HepG2 (cell line): ENCODE results near the gene ANKRD42. TPM values are rescaled to one million over a fixed set of nuclear protein-coding genes. Genes with fewer than 3 reads are reported as not detected.

Source experiments
- AGO2 ChIP-seq: fragments of 200-400 bp; formaldehyde crosslinking; optimal IDR thresholded peaks from 2 replicates; pipeline ENCODE3; 2017; ENCODE audit warnings: mild to moderate bottlenecking, low read depth, low read length, moderate library complexity
- BHLHE40 ChIP-seq: IDR thresholded peaks from 2 replicates; pipeline ENCODE4 v1.6.1; 2011; ENCODE audit warnings: low read length, improper control_type of control experiment
- MED1 ChIP-seq: sonication (generic); formaldehyde crosslinking; IDR thresholded peaks from 2 replicates; pipeline ENCODE4 v1.4.0; 2020; ENCODE audit warnings: missing genetic modification reagents
- SETDB1 ChIP-seq: sonication (generic); formaldehyde crosslinking; IDR thresholded peaks from 2 replicates; pipeline ENCODE4 v1.5.1; 2020; ENCODE audit warnings: missing genetic modification reagents, mild to moderate bottlenecking, borderline replicate concordance
- SP5 ChIP-seq: IDR thresholded peaks from 2 replicates; pipeline ENCODE4 v1.6.1; 2016; ENCODE audit warnings: low read depth, borderline replicate concordance
- ZFP36L1 ChIP-seq: sonication (generic); formaldehyde crosslinking; IDR thresholded peaks from 2 replicates; pipeline ENCODE4 v1.8.0; 2022; ENCODE audit warnings: mild to moderate bottlenecking, missing genetic modification reagents, moderate library complexity
- ZKSCAN8 ChIP-seq: IDR thresholded peaks from 2 replicates; pipeline ENCODE4 v1.6.1; 2016; ENCODE audit warnings: borderline replicate concordance, missing genetic modification reagents, missing compliant biosample characterization
- ZNF33B ChIP-seq: sonication (generic); formaldehyde crosslinking; IDR thresholded peaks from 2 replicates; pipeline ENCODE4 v1.5.1; 2020; ENCODE audit warnings: mild to moderate bottlenecking, missing genetic modification reagents
- ZNF354B ChIP-seq: sonication (generic); formaldehyde crosslinking; IDR thresholded peaks from 2 replicates; pipeline ENCODE4 v1.8.0; 2022; ENCODE audit warnings: mild to moderate bottlenecking, missing genetic modification reagents
- ZNF556 ChIP-seq: sonication (generic); formaldehyde crosslinking; IDR thresholded peaks from 2 replicates; pipeline ENCODE4 v1.4.0; 2020; ENCODE audit warnings: mild to moderate bottlenecking, missing genetic modification reagents, borderline replicate concordance
- ZNF607 ChIP-seq: sonication (generic); formaldehyde crosslinking; IDR thresholded peaks from 2 replicates; pipeline ENCODE4 v1.5.1; 2020; ENCODE audit warnings: missing genetic modification reagents, mild to moderate bottlenecking, borderline replicate concordance
- polyA plus RNA-seq, 8 experiments: library from polyadenylated mRNA; depleted of rRNA in 3 of 8; stranded (reverse) in 7 of 8; unstranded in 1 of 8; fragments of >200 nt; fragmentation: Illumina TruSeq in 4 of 8; extraction: Trizol in 4 of 8; gene quantifications; 2 replicates each; pipeline versions ENCODE4 v1.2.1 to v1.2.3, GENCODE V29; 2011 to 2016; ENCODE audit warnings: low read depth in 4 of 8, missing spikeins in 1 of 8, mixed read lengths in 1 of 8; ENCODE audit not compliant: insufficient read depth in 1 of 8
- total RNA-seq, 5 experiments: library from RNA; depleted of rRNA; stranded (reverse); fragments of >200 nt; fragmentation: Illumina TruSeq; extraction: Trizol; gene quantifications; 2 replicates each; pipeline ENCODE4 v1.2.3, GENCODE V29; 2016; ENCODE audit warnings: low read depth in 1 of 5
- TF ChIP-seq, protein P1 (sequence below), 2 experiments: sonication (generic) in 1 of 2; formaldehyde crosslinking in 1 of 2; IDR thresholded peaks; 2 replicates each; pipeline versions ENCODE4 v1.6.1 to v1.9.0; 2014 to 2022; ENCODE audit warnings: antibody characterized with exemption in 1 of 2, borderline replicate concordance in 1 of 2, inconsistent platforms in 1 of 2, low read depth in 1 of 2, missing genetic modification reagents in 1 of 2
- TF ChIP-seq, protein P2 (sequence below): sonication (generic); formaldehyde crosslinking; IDR thresholded peaks from 2 replicates; pipeline ENCODE4 v1.9.0; 2022; ENCODE audit warnings: missing genetic modification reagents, mild to moderate bottlenecking, borderline replicate concordance
- TF ChIP-seq, protein P3 (sequence below): IDR thresholded peaks from 2 replicates; pipeline ENCODE4 v1.6.1; 2016; ENCODE audit warnings: low read depth, control low read depth
- TF ChIP-seq, protein P4 (sequence below): fragments of 450-650 bp; IDR thresholded peaks from 2 replicates; pipeline ENCODE4 v1.6.1; 2016

ANKRD42 gene
- total and polyA plus RNA-seq, 2 of the 13 experiments (the other 11 are each of a cell fraction or from before 2014, with no cell fraction given): 2.2 to 3.7 TPM

DNA sequence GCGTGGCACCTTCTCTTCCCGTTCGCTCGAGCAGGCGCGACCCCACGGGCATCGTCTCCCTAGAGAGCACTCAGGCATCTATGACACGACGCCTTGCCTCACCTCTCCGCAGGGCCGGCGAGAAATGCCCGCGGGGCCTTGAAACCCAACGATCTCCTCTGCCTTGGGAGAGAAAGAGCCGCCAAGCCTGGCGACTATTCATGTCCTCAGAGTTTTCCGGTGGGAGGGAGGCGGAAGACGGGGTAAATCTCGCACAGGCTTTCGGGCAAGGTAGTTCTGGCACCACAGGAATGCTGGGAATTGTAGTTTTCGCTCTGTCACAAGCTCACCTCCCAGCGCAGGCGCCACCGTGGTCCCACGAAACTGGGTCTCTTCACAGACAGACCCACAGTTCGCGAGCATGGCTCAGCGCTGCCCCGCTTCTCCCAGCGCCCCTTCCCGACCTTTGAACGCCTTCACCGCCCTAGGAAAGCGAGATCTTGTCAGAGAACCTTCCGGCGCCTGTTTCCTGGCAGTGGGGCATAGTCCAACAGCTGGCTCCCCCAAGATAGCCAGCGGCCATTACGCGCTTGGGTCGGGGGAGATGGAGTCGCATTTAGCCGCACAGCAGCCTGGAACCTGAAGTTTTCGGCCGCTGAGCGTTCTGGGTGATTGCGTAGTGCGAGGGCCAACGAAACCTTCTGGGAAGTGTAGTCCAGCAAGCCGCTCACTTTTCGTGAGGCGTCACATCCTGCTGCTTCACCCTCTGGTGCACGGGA, 92.4 kb downstream of the ANKRD42 start, which contains the start of gene CCDC90B (continued):
- TF ChIP-seq, protein P1, sequence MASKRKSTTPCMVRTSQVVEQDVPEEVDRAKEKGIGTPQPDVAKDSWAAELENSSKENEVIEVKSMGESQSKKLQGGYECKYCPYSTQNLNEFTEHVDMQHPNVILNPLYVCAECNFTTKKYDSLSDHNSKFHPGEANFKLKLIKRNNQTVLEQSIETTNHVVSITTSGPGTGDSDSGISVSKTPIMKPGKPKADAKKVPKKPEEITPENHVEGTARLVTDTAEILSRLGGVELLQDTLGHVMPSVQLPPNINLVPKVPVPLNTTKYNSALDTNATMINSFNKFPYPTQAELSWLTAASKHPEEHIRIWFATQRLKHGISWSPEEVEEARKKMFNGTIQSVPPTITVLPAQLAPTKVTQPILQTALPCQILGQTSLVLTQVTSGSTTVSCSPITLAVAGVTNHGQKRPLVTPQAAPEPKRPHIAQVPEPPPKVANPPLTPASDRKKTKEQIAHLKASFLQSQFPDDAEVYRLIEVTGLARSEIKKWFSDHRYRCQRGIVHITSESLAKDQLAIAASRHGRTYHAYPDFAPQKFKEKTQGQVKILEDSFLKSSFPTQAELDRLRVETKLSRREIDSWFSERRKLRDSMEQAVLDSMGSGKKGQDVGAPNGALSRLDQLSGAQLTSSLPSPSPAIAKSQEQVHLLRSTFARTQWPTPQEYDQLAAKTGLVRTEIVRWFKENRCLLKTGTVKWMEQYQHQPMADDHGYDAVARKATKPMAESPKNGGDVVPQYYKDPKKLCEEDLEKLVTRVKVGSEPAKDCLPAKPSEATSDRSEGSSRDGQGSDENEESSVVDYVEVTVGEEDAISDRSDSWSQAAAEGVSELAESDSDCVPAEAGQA (IDR thresholded peaks at IDR 0.05; ENCODE audit: low read depth): peak; percentile 91
- TF ChIP-seq, protein P1 (CRISPR knock-in tag; IDR thresholded peaks at IDR 0.05; ENCODE audit: borderline replicate concordance): 0 out of 2 replicates have a peak, but pooled peaks have one; percentile 71
- TF ChIP-seq ZNF556 (CRISPR knock-in tag) (peak; percentile 84), SETDB1 (no peak), ZKSCAN8 (CRISPR knock-in tag) (peak; percentile 62; the same call in 1 of the 2 replicates), BHLHE40 (peak; percentile 45), ZNF607 (CRISPR knock-in tag) (peak; percentile 68; the same call in 1 of the 2 replicates), ZNF33B (CRISPR knock-in tag) (peak; percentile 0; the same call in 1 of the 2 replicates), MED1 (CRISPR knock-in tag) (peak; percentile 20; the same call in 1 of the 2 replicates), ZNF354B (CRISPR knock-in tag) (0 out of 2 replicates have a peak, but pooled peaks have one; percentile 12), ZFP36L1 (CRISPR knock-in tag) (no peak), AGO2 (peak; percentile 96), SP5 (CRISPR knock-in tag) (peak; percentile 76)
- TF ChIP-seq, protein P2, sequence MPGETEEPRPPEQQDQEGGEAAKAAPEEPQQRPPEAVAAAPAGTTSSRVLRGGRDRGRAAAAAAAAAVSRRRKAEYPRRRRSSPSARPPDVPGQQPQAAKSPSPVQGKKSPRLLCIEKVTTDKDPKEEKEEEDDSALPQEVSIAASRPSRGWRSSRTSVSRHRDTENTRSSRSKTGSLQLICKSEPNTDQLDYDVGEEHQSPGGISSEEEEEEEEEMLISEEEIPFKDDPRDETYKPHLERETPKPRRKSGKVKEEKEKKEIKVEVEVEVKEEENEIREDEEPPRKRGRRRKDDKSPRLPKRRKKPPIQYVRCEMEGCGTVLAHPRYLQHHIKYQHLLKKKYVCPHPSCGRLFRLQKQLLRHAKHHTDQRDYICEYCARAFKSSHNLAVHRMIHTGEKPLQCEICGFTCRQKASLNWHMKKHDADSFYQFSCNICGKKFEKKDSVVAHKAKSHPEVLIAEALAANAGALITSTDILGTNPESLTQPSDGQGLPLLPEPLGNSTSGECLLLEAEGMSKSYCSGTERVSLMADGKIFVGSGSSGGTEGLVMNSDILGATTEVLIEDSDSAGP (CRISPR knock-in tag): peak; percentile 92; the same call in 1 of the 2 replicates
- TF ChIP-seq, protein P3, sequence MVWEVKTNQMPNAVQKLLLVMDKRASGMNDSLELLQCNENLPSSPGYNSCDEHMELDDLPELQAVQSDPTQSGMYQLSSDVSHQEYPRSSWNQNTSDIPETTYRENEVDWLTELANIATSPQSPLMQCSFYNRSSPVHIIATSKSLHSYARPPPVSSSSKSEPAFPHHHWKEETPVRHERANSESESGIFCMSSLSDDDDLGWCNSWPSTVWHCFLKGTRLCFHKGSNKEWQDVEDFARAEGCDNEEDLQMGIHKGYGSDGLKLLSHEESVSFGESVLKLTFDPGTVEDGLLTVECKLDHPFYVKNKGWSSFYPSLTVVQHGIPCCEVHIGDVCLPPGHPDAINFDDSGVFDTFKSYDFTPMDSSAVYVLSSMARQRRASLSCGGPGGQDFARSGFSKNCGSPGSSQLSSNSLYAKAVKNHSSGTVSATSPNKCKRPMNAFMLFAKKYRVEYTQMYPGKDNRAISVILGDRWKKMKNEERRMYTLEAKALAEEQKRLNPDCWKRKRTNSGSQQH (CRISPR knock-in tag): no peak
- TF ChIP-seq, protein P4, sequence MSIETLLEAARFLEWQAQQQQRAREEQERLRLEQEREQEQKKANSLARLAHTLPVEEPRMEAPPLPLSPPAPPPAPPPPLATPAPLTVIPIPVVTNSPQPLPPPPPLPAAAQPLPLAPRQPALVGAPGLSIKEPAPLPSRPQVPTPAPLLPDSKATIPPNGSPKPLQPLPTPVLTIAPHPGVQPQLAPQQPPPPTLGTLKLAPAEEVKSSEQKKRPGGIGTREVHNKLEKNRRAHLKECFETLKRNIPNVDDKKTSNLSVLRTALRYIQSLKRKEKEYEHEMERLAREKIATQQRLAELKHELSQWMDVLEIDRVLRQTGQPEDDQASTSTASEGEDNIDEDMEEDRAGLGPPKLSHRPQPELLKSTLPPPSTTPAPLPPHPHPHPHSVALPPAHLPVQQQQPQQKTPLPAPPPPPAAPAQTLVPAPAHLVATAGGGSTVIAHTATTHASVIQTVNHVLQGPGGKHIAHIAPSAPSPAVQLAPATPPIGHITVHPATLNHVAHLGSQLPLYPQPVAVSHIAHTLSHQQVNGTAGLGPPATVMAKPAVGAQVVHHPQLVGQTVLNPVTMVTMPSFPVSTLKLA: no peak
